Measurements from ENCODE around the gene ADD2. TPM values are rescaled to one million over a fixed set of nuclear protein-coding genes. Genes with fewer than 3 reads are reported as not detected.

ADD2 gene
- polyA plus RNA-seq, 1 experiment, result 0.12 TPM

GRCh38 chr2:70706026-70706795 is 61.8 kb downstream of the ADD2 start:
- no peak overlapping the region for H3K4me3 ChIP-seq (ENCODE audit: low read depth, low read length)
- no peak for TF ChIP-seq CTCF (IDR thresholded peaks at IDR 0.05; ENCODE audit: low read depth, low read length)
- POLR2A ChIA-PET, result no interaction called here
- DNase-seq (ENCODE audit: low read depth, low spot score), result no peak
- CTCF ChIA-PET, result no interaction called here
- no peak overlapping the region for H3K27ac ChIP-seq (ENCODE audit: low read depth, low read length)
- no peaks in the 10 kb centered on the region for H3K27me3 ChIP-seq (ENCODE audit: control insufficient read depth, insufficient read depth, low read length)
- H3K9me3 ChIP-seq (ENCODE audit: control insufficient read depth, insufficient read depth, low read length), result no peaks in the 10 kb centered on the region

DNA sequence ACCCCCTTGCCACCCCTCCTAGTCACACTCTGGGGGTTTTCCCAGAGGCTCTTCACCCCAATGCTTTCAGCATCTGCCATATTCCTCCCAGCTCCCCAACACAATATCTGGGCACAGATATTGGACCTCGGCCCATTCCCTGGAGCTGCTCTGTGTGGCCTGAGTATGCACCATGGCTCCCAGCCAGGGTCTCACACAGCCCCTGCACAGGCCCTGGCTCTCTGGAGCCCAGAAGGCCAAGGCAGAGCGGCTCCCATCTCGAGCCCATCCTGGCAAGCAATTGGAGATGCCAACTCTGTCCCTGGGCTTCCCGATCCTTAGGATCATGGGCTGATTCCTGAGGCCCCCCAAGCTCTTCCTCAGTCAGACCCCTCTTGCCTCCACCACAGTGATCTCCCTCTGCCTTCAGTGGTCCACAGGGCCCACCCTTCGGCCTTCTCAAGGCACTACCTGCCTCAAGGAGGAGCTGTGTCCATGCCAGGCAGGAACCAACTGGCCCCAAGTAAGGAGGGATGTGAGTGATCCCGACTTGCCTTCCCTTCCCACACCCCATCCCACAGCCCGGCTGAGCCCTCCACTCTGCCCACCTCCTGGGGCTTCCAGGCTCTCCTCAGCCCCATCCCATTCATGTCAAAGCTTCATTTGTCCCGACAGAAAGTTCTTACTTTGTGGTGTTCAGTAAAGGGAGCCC is 62.7 kb downstream of the ADD2 start:
- no peak for DNase-seq (ENCODE audit: low read depth, low spot score)
- Histone ChIP-seq H3K27me3 (ENCODE audit: control insufficient read depth, insufficient read depth, low read length) (no peaks in the 10 kb centered on the region), H3K27ac (ENCODE audit: low read depth, low read length) (no peak overlapping the region), H3K9me3 (ENCODE audit: control insufficient read depth, insufficient read depth, low read length) (no peaks in the 10 kb centered on the region), H3K4me3 (ENCODE audit: low read depth, low read length) (no peak overlapping the region)
- POLR2A ChIA-PET, result no interaction called here
- no peak for TF ChIP-seq CTCF (IDR thresholded peaks at IDR 0.05; ENCODE audit: low read depth, low read length)
- CTCF ChIA-PET, result no interaction called here

DNA sequence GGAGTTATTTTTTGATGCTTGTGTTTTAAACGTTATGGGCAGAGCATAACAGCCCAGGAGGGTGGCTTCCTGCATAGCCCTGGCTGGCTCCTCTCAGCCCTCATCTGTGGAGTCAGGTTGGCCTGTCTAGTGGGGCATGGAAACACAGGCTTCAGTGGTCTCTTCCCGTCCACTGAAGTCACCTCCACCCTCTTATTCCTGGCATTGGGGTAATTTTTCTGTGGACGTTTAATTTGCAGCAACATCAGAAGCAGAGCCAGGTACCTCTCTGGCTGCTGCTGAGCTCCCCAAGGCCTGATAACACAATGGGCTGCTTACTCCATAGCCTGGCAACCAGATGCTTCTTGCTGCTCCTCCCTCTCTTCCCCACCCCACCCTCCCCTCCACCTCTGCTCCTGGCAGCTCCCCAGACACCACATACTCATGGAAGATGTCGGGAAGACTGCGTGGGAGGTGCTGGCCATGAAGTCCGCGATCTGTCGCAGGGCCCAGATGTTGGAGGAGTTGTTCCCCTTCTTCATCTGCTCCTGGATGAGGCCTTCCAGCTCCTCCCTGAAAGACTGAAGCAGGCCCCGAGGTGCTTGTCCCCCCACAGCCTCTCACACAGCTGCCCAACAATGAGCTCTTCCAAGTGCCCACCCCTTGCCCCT is 64.0 kb downstream of the ADD2 start:
- Histone ChIP-seq H3K27me3 (ENCODE audit: control insufficient read depth, insufficient read depth, low read length) (no peaks in the 10 kb centered on the region), H3K27ac (ENCODE audit: low read depth, low read length) (no peak overlapping the region), H3K4me3 (ENCODE audit: low read depth, low read length) (no peak overlapping the region), H3K9me3 (ENCODE audit: control insufficient read depth, insufficient read depth, low read length) (no peaks in the 10 kb centered on the region)
- no peak for TF ChIP-seq CTCF (IDR thresholded peaks at IDR 0.05; ENCODE audit: low read depth, low read length)
- CTCF ChIA-PET, result no interaction called here
- POLR2A ChIA-PET, result no interaction called here
- DNase-seq (ENCODE audit: low read depth, low spot score), result no peak

DNA sequence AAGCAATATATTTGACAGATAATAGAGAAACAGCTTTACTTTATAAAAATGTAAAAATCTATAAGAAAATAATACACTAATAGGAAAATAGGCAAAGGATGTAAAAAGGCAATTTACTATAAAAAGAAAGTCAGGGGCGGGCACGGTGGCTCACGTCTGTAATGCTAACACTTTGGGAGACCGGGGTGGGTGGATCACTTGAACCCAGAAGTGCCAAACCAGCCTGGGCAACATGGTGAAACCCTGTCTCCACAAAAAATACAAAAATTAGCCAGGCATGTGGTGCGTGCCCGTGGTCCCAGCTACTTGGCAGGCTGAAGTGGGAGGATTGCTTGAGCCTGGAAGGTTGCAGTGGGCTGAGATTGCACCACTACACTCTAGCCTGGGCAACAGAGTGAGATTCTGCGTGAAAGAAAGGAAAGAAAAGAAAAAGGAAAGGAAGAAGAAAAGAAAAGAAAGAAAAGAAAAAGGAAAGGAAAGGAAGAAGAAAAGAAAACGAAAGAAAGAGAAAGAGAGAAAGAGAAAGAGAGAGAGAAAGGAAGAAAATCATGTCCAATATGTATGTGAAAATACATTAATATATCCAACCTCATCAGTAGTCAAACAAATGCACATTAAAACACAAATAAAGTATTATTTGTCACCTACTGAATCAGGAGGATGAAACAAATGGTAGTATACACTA is 65.1 kb downstream of the ADD2 start:
- TF ChIP-seq CTCF (IDR thresholded peaks at IDR 0.05; ENCODE audit: low read depth, low read length), result no peak
- Histone ChIP-seq H3K4me3 (ENCODE audit: low read depth, low read length) (no peak overlapping the region), H3K27ac (ENCODE audit: low read depth, low read length) (no peak overlapping the region), H3K9me3 (ENCODE audit: control insufficient read depth, insufficient read depth, low read length) (no peaks in the 10 kb centered on the region), H3K27me3 (ENCODE audit: control insufficient read depth, insufficient read depth, low read length) (no peaks in the 10 kb centered on the region)
- no peak for DNase-seq (ENCODE audit: low read depth, low spot score)
- CTCF ChIA-PET, result no interaction called here
- POLR2A ChIA-PET, result no interaction called here
